GM21723 (cell line): Measurements from ENCODE around the gene CSAG1.
"Not testable (repeated sequence)": the region's sequence is repeated elsewhere in the genome, so short reads cannot be mapped to it uniquely, and the experiment has no call there.

Experiments
- ATAC-seq: cut with Tn5 transposase; IDR thresholded peaks from one replicate; pipeline ENCODE4 v1.9.1; 2021; ENCODE audit warnings: mild to moderate bottlenecking, moderate library complexity; ENCODE audit not compliant: unreplicated experiment

The CSAG1 gene, protein sequence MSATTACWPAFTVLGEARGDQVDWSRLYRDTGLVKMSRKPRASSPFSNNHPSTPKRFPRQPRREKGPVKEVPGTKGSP

DNA sequence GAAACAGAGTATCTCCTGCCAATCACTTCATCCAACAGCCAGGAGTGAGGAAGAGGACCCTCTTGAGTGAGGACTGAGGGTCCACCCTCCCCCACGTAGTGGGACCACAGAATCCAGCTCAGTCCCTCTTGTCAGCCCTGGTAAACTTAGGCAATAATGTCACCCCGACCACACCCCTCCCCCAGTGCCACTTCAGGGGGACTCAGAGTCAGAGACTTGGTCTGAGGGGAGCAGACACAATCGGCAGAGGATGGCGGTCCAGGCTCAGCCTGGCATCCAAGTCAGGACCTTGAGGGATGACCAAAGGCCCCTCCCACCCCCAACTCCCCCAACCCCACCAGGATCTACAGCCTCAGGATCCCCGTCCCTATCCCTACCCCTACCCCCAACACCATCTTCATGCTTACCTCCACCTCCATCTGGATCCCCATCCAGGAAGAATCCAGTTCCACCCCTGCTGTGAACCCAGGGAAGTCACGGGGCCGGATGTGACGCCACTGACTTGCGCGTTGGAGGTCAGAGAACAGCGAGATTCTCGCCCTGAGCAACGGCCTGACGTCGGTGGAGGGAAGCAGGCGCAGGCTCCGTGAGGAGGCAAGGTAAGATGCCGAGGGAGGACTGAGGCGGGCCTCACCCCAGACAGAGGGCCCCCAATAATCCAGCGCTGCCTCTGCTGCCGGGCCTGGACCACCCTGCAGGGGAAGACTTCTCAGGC, at the start of gene CSAG1, which contains the start of gene MAGEA12:
Gene CSAG1, minus strand, starts transcription at position 461 of the 715 bp plus-strand sequence. CDS start 1,261 bp downstream, outside the sequence.
Gene MAGEA12, plus strand, starts transcription at position 497 of the 715 bp plus-strand sequence. CDS start 2,405 bp downstream, outside the sequence.
- ATAC-seq: no peak

DNA sequence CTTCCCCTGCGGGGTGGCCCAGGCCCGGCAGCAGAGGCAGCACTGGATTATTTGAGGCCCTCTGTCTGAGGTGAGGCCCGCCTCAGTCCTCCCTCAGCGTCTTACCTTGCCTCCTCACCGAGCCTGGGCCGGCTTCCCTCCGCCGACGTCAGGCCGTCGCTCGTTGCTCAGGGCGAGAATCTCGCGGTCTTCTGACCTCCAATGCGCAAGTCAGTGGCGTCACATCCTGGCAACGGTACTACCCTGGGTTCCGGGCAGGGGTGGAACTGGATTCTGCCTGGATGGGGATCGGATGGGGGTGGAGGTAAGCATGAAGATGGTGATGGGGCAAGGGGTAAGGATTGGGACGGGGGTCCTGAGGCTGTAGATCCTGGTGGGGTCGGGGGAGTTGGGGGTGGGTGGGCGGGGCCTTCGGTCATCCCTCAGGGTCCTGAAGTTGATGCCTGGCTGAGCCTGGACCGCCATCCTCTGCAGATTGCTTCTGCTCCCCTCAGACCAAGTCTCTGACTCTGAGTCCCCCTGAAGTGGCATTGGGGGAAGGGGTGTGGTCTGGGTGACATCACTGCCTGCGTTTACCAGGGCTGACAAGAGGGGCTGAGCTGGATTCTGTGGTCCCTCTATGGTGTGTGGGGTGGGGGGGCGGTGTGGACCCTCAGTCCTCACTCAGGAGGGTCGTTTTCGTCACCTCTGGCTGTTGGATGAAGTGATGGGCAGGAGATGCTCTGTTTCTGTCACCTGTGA, 36.2 kb upstream of the CSAG1 start, which contains the start of gene MAGEA6:
Gene MAGEA6, minus strand, starts transcription at position 141 of the 741 bp plus-strand sequence. CDS start 2,039 bp downstream, outside the sequence.
- not testable (repeated sequence) for ATAC-seq

- ATAC-seq: not testable (repeated sequence)
Measured at GRCh38 chrX:152766562-152766961, 33.0 kb upstream of the CSAG1 start.

GRCh38 chrX:152761582-152761981, 28.1 kb upstream of the CSAG1 start:
- ATAC-seq: not testable (repeated sequence)

GRCh38 chrX:152759544-152759943, 26.0 kb upstream of the CSAG1 start:
- not testable (repeated sequence) for ATAC-seq

GRCh38 chrX:152758918-152759317, 25.4 kb upstream of the CSAG1 start, which contains the start of gene CSAG3:
CSAG3 (plus strand) TSS chrX:152759218.
- not testable (repeated sequence) for ATAC-seq

- not testable (repeated sequence) for ATAC-seq
Measured at GRCh38 chrX:152754871-152755270, 21.4 kb upstream of the CSAG1 start.

DNA sequence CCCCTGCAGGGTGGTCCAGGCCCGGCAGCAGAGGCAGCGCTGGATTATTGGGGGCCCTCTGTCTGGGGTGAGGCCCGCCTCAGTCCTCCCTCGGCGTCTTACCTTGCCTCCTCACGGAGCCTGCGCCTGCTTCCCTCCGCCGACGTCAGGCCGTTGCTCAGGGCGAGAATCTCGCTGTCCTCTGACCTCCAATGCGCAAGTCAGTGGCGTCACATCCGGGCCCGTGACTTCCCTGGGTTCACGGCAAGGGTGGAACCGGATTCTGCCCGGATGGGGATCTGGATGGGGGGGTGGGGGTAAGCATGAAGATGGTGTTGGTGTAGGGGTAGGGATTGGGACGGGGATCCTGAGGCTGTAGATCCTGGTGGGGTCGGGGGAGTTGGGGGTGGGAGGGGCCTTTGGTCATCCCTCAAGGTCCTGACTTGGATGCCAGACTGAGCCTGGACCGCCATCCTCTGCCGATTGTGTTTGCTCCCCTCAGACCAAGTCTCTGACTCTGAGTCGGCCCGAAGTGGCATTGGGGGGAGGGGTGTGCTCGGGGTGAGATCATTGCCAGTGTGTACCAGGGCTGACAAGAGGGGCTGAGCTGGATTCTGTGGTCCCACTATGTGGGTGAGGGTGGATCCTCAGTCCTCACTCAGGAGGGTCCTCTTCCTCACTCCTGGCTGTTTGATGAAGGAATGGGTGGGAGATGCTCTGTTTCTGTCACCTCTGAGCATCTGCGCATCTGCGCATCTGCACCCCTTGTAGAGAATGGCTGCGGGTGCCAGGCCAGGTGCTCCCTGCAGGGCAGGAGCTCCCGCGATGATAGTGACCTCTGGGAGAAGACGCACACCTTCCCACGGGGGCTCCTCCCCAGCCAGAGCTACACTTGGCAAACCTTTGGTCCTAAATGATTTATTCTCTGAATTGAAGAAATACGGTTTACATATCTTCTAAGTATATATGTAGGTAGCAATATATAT, 20.4 kb upstream of the CSAG1 start, which contains the start of gene MAGEA2:
Gene MAGEA2, minus strand, starts transcription at position 157 of the 965 bp plus-strand sequence. CDS start 2,479 bp downstream, outside the sequence.
- not testable (repeated sequence) for ATAC-seq

- ATAC-seq: no peak
Measured at GRCh38 chrX:152738560-152738959, 5.0 kb upstream of the CSAG1 start.

DNA sequence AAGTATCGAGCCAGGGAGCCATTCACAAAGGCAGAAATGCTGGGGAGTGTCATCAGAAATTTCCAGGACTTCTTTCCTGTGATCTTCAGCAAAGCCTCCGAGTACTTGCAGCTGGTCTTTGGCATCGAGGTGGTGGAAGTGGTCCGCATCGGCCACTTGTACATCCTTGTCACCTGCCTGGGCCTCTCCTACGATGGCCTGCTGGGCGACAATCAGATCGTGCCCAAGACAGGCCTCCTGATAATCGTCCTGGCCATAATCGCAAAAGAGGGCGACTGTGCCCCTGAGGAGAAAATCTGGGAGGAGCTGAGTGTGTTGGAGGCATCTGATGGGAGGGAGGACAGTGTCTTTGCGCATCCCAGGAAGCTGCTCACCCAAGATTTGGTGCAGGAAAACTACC, 3.0 kb upstream of the CSAG1 start:
- ATAC-seq: not testable (repeated sequence)

DNA sequence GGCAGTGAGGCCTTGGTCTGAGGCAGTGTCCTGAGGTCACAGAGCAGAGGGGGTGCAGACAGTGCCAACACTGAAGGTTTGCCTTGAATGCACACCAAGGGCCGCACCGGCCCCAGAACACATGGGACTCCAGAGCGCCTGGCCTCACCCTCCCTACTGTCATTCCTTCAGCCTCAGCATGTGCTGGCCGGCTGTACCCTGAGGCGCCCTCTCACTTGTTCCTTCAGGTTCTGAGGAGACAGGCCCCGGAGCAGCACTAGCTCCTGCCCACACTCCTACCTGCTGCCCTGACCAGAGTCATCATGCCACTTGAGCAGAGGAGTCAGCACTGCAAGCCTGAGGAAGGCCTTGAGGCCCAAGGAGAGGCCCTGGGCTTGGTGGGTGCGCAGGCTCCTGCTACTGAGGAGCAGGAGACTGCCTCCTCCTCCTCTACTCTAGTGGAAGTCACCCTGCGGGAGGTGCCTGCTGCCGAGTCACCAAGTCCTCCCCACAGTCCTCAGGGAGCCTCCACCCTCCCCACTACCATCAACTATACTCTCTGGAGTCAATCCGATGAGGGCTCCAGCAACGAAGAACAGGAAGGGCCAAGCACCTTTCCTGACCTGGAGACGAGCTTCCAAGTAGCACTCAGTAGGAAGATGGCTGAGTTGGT, 2.5 kb upstream of the CSAG1 start:
- ATAC-seq: no peak

GRCh38 chrX:152735101-152735500, 1.6 kb upstream of the CSAG1 start:
- no peak for ATAC-seq

DNA sequence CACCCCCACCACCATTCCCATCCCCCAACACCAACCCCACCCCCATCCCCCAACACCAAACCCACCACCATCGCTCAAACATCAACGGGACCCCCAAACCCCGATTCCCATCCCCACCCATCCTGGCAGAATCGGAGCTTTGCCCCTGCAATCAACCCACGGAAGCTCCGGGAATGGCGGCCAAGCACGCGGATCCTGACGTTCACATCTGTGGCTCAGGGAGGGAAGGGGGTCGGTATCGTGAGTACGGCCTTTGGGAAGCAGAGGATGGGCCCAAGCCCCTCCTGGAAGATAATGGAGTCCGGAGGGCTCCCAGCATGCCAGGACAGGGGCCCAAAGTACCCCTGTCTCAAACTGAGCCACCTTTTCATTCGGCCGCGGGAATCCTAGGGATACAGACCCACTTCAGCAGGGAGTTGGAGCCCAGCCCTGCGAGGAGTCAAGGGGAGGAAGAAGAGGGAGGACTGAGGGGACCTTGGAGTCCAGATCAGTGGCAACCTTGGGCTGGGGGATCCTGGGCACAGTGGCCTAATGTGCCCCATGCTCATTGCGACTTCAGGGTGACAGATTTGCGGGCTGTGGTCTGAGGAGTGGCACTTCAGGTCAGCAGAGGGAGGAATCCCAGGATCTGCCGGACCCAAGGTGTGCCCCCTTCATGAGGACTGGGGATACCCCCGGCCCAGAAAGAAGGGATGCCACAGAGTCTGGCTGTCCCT, 780 bp upstream of the CSAG1 start:
- not testable (repeated sequence) for ATAC-seq

DNA sequence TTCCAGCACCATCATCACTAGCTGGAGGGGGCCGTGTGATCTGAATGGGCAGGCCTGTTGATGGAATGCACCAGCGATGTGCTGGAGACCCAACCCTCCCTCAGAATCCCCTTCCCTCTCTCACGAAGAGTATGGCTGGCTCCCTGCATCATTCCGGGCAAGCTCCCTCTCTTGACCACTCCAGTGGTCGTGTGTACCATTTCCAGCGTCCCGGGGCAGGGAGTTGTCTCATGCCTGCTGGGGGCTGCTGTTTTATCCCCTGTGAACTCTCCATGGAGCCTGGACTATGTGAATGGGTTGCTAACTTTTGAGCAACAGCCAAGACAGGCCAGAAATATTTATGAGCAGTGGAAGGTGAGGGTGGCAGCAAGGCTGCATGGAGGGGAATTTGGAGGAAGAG, 8.1 kb downstream of the CSAG1 start:
- no peak for ATAC-seq

- ATAC-seq: not testable (repeated sequence)
Measured at GRCh38 chrX:152713815-152714787, 19.4 kb downstream of the CSAG1 start, which contains the start of gene MAGEA2B. MAGEA2B (plus strand) TSS chrX:152714628; CDS start chrX:152717107, 2,479 bp downstream.

DNA sequence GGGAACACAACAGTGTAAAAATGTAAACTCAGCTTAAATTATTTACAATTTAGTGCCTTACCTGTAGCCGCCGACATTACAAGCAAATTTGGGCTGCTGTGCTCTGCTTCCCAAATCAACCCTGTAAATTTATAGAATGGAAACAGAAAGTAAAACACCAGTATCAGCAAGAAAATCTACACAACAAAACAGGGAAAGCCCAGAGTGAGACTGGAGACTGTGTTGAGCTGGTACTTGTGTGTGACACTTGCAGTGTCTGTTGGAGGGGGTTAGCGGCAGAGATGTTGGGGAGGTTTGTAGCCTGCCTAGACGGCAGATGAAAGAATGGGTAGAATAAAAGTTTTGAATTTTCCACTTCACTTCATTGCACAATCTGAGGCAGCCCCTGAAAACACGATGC, 20.3 kb downstream of the CSAG1 start:
- ATAC-seq: not testable (repeated sequence)

GRCh38 chrX:152709173-152709572, 24.3 kb downstream of the CSAG1 start, which contains the start of gene CSAG2:
CSAG2 (minus strand) TSS chrX:152709273; CDS start chrX:152709112, 161 bp downstream.
- not testable (repeated sequence) for ATAC-seq

GRCh38 chrX:152706500-152706899, 27.0 kb downstream of the CSAG1 start:
- ATAC-seq: not testable (repeated sequence)
